Bronchial epithelial cell (primary cell): ENCODE measurements around the gene MRPS12. TPM values are rescaled to one million over a fixed set of nuclear protein-coding genes. Genes with fewer than 3 reads are reported as not detected.
"Not testable (repeated sequence)": the region's sequence is repeated elsewhere in the genome, so short reads cannot be mapped to it uniquely, and the experiment has no call there.

Experiments used
- DNase-seq: peaks from one replicate; pipeline ENCODE4 v3.0.0-alpha.2; 2010; ENCODE audit warnings: low read depth
- FAIRE-seq: peaks from 2 replicates; lab custom pipeline; 2011; peaks lifted over from hg19 to GRCh38; lab: Jason Lieb, UNC
- H3K27me3 ChIP-seq: 2 replicates; pipeline ENCODE4 v1.5.1; 2011; ENCODE audit warnings: low read length; ENCODE audit not compliant: control insufficient read depth, insufficient read depth
- H3K36me3 ChIP-seq: 2 replicates; pipeline ENCODE4 v1.5.1; 2011; ENCODE audit warnings: low read length; ENCODE audit not compliant: control insufficient read depth, insufficient read depth
- H3K4me3 ChIP-seq: 2 replicates; pipeline ENCODE4 v1.5.1; 2011; ENCODE audit warnings: mild to moderate bottlenecking, low read depth, low read length, control low read depth
- total RNA-seq: library from RNA; depleted of rRNA; stranded (reverse); fragments of >200 nt; gene quantifications from 2 replicates; pipeline ENCODE4 v1.2.1, GENCODE V29; 2014
- TF ChIP-seq, protein P1 (sequence below): IDR thresholded peaks from 2 replicates; pipeline ENCODE4 v1.5.1; 2011; ENCODE audit warnings: mild to moderate bottlenecking, moderate library complexity, low read length, control low read depth, inconsistent platforms; ENCODE audit not compliant: insufficient read depth, severe bottlenecking

Gene MRPS12
- total RNA-seq: 56.5 and 62.4 TPM in 2 replicates

DNA sequence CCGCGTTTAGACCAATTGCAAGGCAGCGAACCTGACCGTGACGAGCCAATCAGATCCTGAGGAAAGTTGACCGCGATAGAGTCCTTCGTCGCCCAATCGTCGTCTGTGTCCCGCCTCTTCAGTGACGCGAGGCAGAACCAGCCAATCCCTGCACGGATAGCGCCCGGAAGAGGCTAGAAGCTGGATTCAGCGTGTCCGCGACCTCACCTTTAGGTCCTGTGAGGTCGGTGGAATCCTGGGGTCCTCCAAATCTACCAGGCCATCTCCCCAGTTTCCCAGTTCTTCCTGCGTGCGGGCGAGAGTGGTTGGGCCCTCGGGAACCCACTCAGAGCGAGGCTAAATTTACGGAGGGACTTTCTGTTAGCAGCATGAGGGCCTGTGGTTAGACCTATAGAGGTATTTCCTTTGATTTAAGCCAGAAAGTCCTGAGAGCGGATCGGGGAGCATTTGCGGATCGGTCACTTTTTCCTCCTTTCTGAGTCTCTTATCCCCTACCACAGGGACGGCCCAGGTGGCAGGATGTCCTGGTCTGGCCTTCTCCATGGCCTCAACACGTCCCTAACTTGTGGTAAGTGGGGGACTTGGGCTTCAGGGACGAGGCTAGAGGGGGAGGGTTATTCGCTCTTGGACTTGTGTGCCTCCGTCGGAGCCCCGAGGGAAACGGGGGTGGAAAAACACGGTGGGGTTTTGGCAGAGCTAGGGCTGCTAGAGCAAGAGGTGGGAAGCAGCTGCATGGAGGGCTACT, at the start of gene MRPS12:
MRPS12 (plus strand) TSS at position 169 of the 745 bp plus-strand sequence; CDS start at position 520, 351 bp downstream.
- no peaks in the 10 kb centered on the region for H3K27me3 ChIP-seq
- H3K36me3 ChIP-seq: peaks cover 6% of the 10 kb centered on the region
- peak within 1 kb of the TSS; percentile 60 for H3K4me3 ChIP-seq
- TF ChIP-seq, protein P1, sequence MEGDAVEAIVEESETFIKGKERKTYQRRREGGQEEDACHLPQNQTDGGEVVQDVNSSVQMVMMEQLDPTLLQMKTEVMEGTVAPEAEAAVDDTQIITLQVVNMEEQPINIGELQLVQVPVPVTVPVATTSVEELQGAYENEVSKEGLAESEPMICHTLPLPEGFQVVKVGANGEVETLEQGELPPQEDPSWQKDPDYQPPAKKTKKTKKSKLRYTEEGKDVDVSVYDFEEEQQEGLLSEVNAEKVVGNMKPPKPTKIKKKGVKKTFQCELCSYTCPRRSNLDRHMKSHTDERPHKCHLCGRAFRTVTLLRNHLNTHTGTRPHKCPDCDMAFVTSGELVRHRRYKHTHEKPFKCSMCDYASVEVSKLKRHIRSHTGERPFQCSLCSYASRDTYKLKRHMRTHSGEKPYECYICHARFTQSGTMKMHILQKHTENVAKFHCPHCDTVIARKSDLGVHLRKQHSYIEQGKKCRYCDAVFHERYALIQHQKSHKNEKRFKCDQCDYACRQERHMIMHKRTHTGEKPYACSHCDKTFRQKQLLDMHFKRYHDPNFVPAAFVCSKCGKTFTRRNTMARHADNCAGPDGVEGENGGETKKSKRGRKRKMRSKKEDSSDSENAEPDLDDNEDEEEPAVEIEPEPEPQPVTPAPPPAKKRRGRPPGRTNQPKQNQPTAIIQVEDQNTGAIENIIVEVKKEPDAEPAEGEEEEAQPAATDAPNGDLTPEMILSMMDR: no peak
- FAIRE-seq (peak; percentile 93), DNase-seq (peak; percentile 98)

DNA sequence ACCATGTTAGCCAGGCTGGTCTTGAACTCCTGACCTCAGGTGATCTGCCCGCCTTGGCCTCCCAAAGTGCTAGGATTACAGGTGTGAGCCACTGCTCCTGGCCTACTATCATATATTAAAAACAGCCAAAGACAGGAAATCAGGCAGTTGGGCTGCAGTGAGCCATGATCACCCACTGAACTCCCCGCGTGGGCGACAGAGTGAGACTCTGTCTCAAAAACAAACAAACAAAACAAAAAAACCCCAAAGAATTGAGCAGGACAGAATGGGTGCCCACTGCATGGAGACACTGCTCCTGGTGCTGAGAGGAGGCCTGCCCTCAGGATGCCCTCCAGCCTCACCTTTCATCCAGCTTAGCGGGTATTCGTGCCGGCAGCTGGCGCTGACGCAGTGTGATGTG, 47.5 kb upstream of the MRPS12 start:
- FAIRE-seq (no peak), DNase-seq (no peak)
- H3K4me3 ChIP-seq: no peak overlapping the region
- no peaks in the 10 kb centered on the region for H3K36me3 ChIP-seq
- TF ChIP-seq, protein P1: no peak
- H3K27me3 ChIP-seq: no peaks in the 10 kb centered on the region

DNA sequence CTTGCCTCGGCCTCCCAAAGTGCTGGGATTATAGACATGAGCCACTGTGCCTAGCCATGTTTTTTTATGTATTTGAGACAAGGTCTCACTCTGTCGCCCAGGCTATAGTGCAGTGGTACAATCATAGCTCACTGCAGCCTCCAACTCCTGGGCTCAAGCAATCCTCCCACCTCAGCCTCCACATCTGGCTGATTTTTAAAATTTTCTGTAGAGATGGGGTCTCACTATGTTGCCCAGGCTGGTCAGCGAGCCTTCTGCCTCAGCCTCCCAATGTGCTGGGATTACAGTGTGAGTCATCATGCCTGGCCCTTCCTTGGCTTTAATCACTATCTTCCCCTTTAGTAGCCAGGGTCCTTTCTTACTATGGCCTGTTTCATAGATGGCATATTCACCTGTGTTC, 46.1 kb upstream of the MRPS12 start:
- not testable (repeated sequence) for FAIRE-seq, H3K4me3 ChIP-seq, DNase-seq, H3K27me3 ChIP-seq, H3K36me3 ChIP-seq

DNA sequence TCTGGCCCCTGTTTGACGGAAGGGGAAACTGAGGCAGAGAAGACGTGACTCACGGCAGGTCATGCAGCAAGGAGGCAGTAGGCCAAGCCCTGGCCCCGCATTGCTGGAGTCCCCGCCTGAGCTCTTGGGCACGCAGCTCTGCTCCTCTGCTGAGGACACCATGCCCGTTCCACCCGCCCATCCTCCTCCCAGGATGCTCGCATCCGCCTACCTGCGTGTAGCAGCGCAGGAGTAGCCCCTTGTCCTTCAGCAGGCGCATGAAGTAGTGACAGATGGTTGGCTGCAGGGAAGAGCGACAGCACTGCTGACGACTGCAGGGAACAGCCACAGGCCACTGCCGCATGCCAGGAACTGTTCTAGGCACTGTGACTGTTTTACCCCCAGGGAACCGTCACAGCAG, 41.9 kb upstream of the MRPS12 start:
- Histone ChIP-seq H3K27me3 (no peaks in the 10 kb centered on the region), H3K4me3 (no peak overlapping the region), H3K36me3 (peaks cover 13% of the 10 kb centered on the region)
- DNase-seq (no peak), FAIRE-seq (no peak)
- TF ChIP-seq, protein P1: no peak

DNA sequence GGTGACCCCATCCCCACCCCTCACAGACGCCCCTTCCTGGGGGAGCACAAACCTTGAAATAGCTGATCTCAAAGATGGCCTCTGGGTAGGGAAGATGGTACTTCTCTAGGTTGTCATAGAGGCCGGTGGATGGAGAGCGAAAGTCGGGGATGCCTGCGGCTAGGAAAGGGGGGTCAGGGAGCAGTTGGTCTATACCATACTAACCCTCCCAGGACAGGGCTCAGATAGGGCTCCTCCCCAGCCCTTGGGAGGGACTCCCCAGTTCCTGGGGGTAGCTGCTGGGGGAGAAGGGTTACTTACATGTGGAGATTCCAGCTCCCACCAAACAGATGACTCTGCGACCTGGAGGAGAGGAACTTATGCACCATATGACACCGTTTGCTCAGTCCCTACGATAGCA, 40.9 kb upstream of the MRPS12 start:
- TF ChIP-seq, protein P1: no peak
- peaks cover 13% of the 10 kb centered on the region for H3K36me3 ChIP-seq
- no peak overlapping the region for H3K4me3 ChIP-seq
- no peak for FAIRE-seq
- no peaks in the 10 kb centered on the region for H3K27me3 ChIP-seq
- no peak for DNase-seq

DNA sequence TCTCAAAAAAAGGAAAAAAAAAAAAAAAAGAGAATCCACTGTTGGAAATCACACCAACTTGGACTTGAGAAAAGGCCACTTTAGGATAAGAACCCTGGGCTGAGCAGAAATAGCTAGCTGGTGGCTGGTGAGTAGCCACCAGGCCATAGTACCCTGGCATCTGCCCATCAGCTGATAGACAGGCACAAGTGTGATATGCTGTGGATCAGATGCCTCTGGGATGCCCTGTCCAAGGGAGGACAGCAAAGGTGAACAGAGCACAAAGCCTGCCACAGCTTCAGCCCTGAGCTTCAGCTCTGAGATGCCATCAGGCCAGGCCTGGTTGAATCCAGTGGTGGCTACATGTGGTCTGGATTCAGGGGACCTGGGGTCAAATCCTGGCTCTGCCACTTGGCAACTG, 40.1 kb upstream of the MRPS12 start:
- TF ChIP-seq, protein P1: no peak
- FAIRE-seq (no peak), DNase-seq (no peak)
- no peak overlapping the region for H3K4me3 ChIP-seq
- H3K36me3 ChIP-seq: peaks cover 13% of the 10 kb centered on the region
- H3K27me3 ChIP-seq: no peaks in the 10 kb centered on the region
